RWPE1 (cell line): ENCODE data around the gene RAMACL.
A peak's percentile ranks its signal among the peaks of the same experiment; 100 is the strongest.

Experiments used
- CTCF ChIA-PET: fragments of 350-600 bp; sonication (Branson Sonifier 250); formaldehyde crosslinking; extraction: SDS; loops from one replicate; lab custom pipeline; 2021; lab: Yijun Ruan, JAX
- POLR2A ChIA-PET: fragments of 400-600 bp; formaldehyde crosslinking; extraction: SDS; loops from one replicate; lab custom pipeline; 2020; ENCODE audit warnings: antibody characterized with exemption; ENCODE audit not compliant: low non-redundant PET; lab: Yijun Ruan, JAX
- DNase-seq: peaks from one replicate; pipeline ENCODE4 v3.0.0; 2012; ENCODE audit warnings: low spot score
- H3K27ac ChIP-seq: fragments of 450-650 bp; 2 replicates; pipeline ENCODE4 v1.5.1; 2017
- TF ChIP-seq, protein P1 (sequence below): fragments of 450-650 bp; conservative IDR thresholded peaks from 2 replicates; pipeline ENCODE4 v1.5.1; 2017; ENCODE audit warnings: low read depth, mild to moderate bottlenecking

Gene RAMACL

DNA sequence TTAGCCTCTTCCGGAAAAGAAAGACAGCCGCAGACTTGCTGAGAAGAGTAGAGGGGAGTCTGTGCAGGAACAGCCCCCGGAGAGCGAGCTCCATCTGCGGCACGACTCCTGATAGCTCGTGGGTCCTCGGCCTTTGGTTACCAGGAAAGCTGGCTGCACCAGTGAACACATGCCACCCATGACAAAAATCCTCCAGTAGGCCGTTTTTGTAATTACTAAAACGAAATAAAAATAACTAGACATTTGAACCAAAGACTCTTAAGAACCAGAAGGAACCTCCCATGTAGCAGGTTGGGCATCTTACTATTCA, 42.2 kb downstream of the RAMACL start:
- CTCF ChIA-PET = no interaction called here
- POLR2A ChIA-PET = no interaction called here
- TF ChIP-seq, protein P1, sequence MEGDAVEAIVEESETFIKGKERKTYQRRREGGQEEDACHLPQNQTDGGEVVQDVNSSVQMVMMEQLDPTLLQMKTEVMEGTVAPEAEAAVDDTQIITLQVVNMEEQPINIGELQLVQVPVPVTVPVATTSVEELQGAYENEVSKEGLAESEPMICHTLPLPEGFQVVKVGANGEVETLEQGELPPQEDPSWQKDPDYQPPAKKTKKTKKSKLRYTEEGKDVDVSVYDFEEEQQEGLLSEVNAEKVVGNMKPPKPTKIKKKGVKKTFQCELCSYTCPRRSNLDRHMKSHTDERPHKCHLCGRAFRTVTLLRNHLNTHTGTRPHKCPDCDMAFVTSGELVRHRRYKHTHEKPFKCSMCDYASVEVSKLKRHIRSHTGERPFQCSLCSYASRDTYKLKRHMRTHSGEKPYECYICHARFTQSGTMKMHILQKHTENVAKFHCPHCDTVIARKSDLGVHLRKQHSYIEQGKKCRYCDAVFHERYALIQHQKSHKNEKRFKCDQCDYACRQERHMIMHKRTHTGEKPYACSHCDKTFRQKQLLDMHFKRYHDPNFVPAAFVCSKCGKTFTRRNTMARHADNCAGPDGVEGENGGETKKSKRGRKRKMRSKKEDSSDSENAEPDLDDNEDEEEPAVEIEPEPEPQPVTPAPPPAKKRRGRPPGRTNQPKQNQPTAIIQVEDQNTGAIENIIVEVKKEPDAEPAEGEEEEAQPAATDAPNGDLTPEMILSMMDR = no peak
- peak overlapping the region; percentile 55 for H3K27ac ChIP-seq
- DNase-seq = no peak

DNA sequence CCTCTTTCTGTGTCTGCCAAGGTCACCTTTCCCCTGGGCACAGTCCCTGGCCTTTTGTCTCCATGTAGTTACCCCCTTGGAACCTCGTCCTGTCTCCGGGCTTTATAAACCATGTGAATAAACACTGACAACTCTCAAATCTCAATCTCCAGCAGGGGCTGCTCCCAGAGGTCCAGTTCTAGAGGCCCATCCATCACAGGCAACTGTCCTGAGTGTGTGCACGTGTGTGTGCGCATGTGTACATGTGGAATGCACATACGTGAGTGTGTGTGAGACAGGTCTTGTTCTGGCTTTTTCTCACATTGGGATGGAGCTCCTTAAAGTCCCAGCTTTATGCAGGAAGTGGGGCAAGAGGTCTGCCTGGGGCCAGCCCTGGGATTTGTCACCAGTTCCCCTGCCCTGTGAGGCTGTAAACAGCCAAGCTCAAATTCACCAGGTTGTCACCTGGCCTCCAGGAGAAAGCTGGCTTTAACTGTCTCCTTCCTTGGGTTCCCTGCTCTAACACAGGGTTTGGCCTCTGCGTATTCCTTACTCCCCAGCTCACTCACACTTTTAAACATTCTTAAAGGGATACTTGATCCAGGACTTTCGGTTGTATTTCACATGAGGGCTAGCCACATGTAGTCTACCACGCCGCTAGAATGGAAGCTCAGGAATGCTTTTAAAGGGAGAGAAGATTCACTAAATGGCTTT, 42.7 kb downstream of the RAMACL start:
- CTCF ChIA-PET = no interaction called here
- peak overlapping the region; percentile 55 for H3K27ac ChIP-seq
- no peak for DNase-seq
- POLR2A ChIA-PET = no interaction called here
- TF ChIP-seq, protein P1 = no peak

DNA sequence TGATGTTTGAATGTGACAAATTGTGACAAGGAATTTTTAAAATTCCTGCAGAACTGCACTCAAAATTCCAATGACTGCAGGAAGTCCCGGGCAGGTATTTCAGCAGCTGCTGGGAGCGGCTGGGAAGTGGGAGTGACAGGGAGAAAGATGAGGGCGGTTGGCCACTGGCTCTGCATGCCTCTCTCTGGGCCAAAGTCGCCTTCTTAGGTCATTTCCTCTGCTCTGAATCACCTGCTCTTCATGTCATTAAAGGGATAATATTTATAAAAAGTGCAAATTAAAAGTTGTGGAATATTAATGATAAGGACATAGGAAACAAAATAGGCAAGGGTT, 43.9 kb downstream of the RAMACL start:
- TF ChIP-seq, protein P1 = no peak
- POLR2A ChIA-PET = no interaction called here
- no peak for DNase-seq
- peak overlapping the region; percentile 55 for H3K27ac ChIP-seq
- CTCF ChIA-PET = no interaction called here

DNA sequence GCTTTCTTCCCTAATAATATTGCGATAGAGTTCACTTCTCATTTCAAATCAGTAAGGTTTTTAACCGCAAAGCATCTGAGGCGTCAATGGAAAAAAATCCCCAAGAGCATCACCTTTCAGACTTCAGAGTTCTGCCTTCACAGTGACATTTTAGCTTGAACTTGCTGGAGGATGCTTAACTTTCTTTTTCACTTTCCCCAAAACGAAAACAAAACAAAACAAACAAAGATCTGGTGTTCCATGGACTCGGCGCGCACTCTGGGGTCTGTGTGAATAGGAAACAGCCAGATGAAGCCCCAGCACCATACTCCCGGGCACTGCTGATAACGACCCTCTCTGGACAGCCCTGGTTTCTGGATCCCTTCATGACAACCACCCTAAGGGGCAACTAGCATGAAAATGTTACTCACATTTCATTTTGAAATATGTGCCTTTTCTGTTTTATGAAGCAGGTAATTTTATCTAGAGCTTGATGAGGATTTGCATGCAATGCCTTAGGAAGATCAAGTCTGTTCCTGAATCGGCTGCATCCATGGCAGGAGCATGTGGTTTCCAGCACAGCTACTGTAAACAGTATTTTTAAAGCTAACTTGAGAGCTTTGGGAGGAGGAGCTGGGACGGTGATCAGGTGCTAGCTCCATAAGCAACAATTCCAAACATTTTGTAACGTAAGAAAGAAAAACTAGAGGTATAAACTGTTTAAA, 44.5 kb downstream of the RAMACL start:
- CTCF ChIA-PET = interaction anchor here (0.6 kb wide), 1 partner anchor 161 kb away, joined by 3 read pairs; no protein-coding TSS in a partner anchor
- POLR2A ChIA-PET = no interaction called here
- H3K27ac ChIP-seq = peak overlapping the region; percentile 55
- no peak for DNase-seq
- TF ChIP-seq, protein P1 = no peak

DNA sequence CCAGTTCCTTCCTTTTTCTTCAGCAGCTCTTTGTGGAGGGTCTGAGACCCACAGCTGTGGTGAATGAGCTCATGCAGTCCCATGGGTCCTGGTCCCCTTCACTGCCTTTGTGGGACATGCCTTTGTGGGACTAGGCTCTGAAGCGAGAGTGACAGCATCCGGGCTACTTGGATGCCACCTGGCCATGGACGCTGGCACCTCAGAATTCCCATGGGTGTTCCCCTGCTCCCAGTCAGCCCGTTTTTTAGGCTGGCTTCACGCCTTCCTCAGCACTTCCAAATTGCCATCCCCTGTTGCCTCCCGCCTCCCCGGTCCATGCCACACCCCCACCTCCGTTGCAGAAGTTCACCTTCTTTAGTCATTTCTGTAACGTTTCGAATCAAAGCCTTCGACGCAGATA, 45.1 kb downstream of the RAMACL start:
- no peak for DNase-seq
- peak overlapping the region; percentile 54 for H3K27ac ChIP-seq
- ChIA-PET POLR2A (no interaction called here), CTCF (interaction anchor here (0.6 to 0.7 kb wide), 2 partner anchors 41 to 160 kb away, joined by 3 read pairs; no protein-coding TSS in a partner anchor)
- TF ChIP-seq, protein P1 = no peak

DNA sequence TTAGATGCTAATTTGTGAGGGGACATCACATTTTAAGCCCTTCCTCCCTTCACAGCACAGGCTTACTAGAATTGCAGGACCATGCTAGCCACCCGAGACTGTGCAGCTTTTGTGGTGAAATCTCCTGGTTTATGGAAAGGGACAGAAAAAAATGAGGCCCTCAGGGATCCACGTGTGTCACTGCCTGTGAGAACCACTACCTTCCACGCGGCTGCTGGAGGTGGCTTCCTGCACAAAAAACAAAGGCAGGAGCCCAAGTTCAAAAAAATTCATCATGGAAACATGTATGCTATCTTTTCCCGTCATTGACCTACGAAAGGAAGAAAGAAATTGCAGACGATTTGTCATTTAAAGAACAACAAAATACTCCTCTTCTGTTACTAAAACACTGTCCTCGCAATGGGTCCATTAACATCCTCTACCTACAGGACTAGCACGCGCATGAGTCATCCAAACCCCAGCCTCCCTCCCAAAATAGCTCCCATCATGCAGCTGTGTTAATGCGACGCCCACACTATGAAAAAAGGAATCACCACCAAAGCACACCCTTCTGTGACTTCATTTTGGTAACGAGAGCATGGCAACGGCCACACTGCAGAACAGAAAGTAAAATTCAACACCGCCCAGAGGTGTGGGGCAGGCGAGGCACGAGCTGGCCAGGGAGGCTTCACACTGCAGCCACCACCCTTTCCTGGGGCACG, 45.7 kb downstream of the RAMACL start:
- ChIA-PET CTCF (interaction anchor here (0.6 to 0.7 kb wide), 2 partner anchors 40 to 45 kb away, joined by 3 to 5 read pairs; no protein-coding TSS in a partner anchor), POLR2A (no interaction called here)
- TF ChIP-seq, protein P1 = no peak
- peak overlapping the region; percentile 54 for H3K27ac ChIP-seq
- DNase-seq = peak; percentile 20
